Karpas-422 (cell line): Measurements from ENCODE around the gene PYCR2. TPM values are rescaled to one million over a fixed set of nuclear protein-coding genes. Genes with fewer than 3 reads are reported as not detected.
"Not testable (repeated sequence)": the region's sequence is repeated elsewhere in the genome, so short reads cannot be mapped to it uniquely, and the experiment has no call there.

ENCODE experiments used
- DNase-seq: peaks from one replicate; pipeline ENCODE4 v3.0.0-alpha.2; 2015
- H2AFZ ChIP-seq: fragments of 200-600 bp; sonication (generic); 2 replicates; pipeline ENCODE4 v1.6.1; 2014; ENCODE audit warnings: antibody characterized with exemption, low read length, mixed read lengths
- H3K27ac ChIP-seq: fragments of 200-600 bp; sonication (generic); 2 replicates; pipeline ENCODE4 v1.5.1; 2014; ENCODE audit warnings: mild to moderate bottlenecking, low read length, moderate library complexity
- H3K27me3 ChIP-seq: fragments of 200-600 bp; sonication (generic); 2 replicates; pipeline ENCODE4 v1.6.1; 2014; ENCODE audit warnings: low read length, mixed read lengths
- H3K36me3 ChIP-seq: fragments of 200-600 bp; sonication (generic); 2 replicates; pipeline ENCODE4 v1.6.1; 2014; ENCODE audit warnings: low read length, mixed read lengths; ENCODE audit not compliant: insufficient read depth
- H3K4me1 ChIP-seq: fragments of 200-600 bp; sonication (generic); 2 replicates; pipeline ENCODE4 v1.6.1; 2014; ENCODE audit warnings: mild to moderate bottlenecking, low read length, mixed read lengths
- H3K4me2 ChIP-seq: fragments of 200-600 bp; sonication (generic); 2 replicates; pipeline ENCODE4 v1.6.1; 2014; ENCODE audit warnings: low read length, low read depth, mild to moderate bottlenecking; ENCODE audit not compliant: poor library complexity, severe bottlenecking
- H3K4me3 ChIP-seq: fragments of 200-600 bp; sonication (generic); 2 replicates; pipeline ENCODE4 v1.5.1; 2014; ENCODE audit warnings: mild to moderate bottlenecking, antibody characterized with exemption, low read length, mixed read lengths
- H3K79me2 ChIP-seq: fragments of 200-600 bp; sonication (generic); 2 replicates; pipeline ENCODE4 v1.6.1; 2014; ENCODE audit warnings: mild to moderate bottlenecking, low read length, mixed read lengths
- H3K9ac ChIP-seq: fragments of 200-600 bp; sonication (generic); 2 replicates; pipeline ENCODE4 v1.6.0; 2014; ENCODE audit warnings: low read length
- H3K9me2 ChIP-seq: fragments of 200-600 bp; sonication (generic), shearing (Covaris generic); replicated peaks from 2 replicates; pipeline ENCODE4 v1.6.0; 2014; ENCODE audit warnings: mild to moderate bottlenecking, low read length, moderate library complexity; ENCODE audit not compliant: insufficient read depth
- H3K9me3 ChIP-seq: fragments of 300-700, 200-600 bp; sonication (generic); 2 replicates; pipeline ENCODE4 v1.6.1; 2014; ENCODE audit warnings: low read length, mixed read lengths
- H4K20me1 ChIP-seq: fragments of 200-600 bp; sonication (generic); 2 replicates; pipeline ENCODE4 v1.6.1; 2014; ENCODE audit warnings: mild to moderate bottlenecking, antibody characterized with exemption, low read length, low read depth; ENCODE audit not compliant: insufficient read depth
- total RNA-seq: library from RNA; depleted of rRNA; stranded (reverse); fragments of >200 nt; shearing (Covaris generic); gene quantifications from 2 replicates; pipeline ENCODE4 v1.2.3, GENCODE V29; 2014; ENCODE audit warnings: low replicate concordance

Gene PYCR2
- total RNA-seq, 1 experiment from 2014 or later = 57.0 TPM

- Histone ChIP-seq H3K27ac (no peak overlapping the region), H3K4me3 (no peak overlapping the region), H3K79me2 (no peaks in the 10 kb centered on the region), H4K20me1 (no peaks in the 10 kb centered on the region), H3K4me1 (peaks cover 2% of the 10 kb centered on the region), H3K9me2 (no peaks in the 10 kb centered on the region), H3K4me2 (no peak overlapping the region), H3K9ac (no peak overlapping the region), H3K36me3 (no peaks in the 10 kb centered on the region), H2AFZ (no peak overlapping the region), H3K9me3 (no peaks in the 10 kb centered on the region), H3K27me3 (no peaks in the 10 kb centered on the region)
- DNase-seq = no peak
Observed at GRCh38 chr1:225931270-225932136, 7.5 kb upstream of the PYCR2 start.

GRCh38 chr1:225930566-225930965 lies 6.5 kb upstream of the PYCR2 start:
- H2AFZ ChIP-seq = no peak overlapping the region
- no peaks in the 10 kb centered on the region for H3K9me3 ChIP-seq
- H3K79me2 ChIP-seq = no peaks in the 10 kb centered on the region
- H3K27ac ChIP-seq = no peak overlapping the region
- H3K9ac ChIP-seq = no peak overlapping the region
- H3K4me1 ChIP-seq = no peaks in the 10 kb centered on the region
- H3K36me3 ChIP-seq = no peaks in the 10 kb centered on the region
- no peaks in the 10 kb centered on the region for H4K20me1 ChIP-seq
- no peaks in the 10 kb centered on the region for H3K9me2 ChIP-seq
- no peaks in the 10 kb centered on the region for H3K27me3 ChIP-seq
- no peak overlapping the region for H3K4me3 ChIP-seq
- no peak for DNase-seq
- H3K4me2 ChIP-seq = no peak overlapping the region

GRCh38 chr1:225929462-225929861 lies 5.4 kb upstream of the PYCR2 start:
- H3K79me2 ChIP-seq, H2AFZ ChIP-seq, H3K4me2 ChIP-seq, DNase-seq, H3K9me2 ChIP-seq, H3K27ac ChIP-seq, H3K36me3 ChIP-seq, H3K4me3 ChIP-seq, H3K27me3 ChIP-seq, H4K20me1 ChIP-seq, H3K4me1 ChIP-seq, H3K9me3 ChIP-seq, H3K9ac ChIP-seq: not testable (repeated sequence)

GRCh38 chr1:225928186-225929175 lies 4.4 kb upstream of the PYCR2 start:
- no peak overlapping the region for H3K9ac ChIP-seq
- H3K9me2 ChIP-seq = no peaks in the 10 kb centered on the region
- H3K4me2 ChIP-seq = no peak overlapping the region
- no peaks in the 10 kb centered on the region for H3K9me3 ChIP-seq
- no peaks in the 10 kb centered on the region for H3K27me3 ChIP-seq
- peaks cover 7% of the 10 kb centered on the region for H3K4me1 ChIP-seq
- peaks cover 5% of the 10 kb centered on the region for H3K79me2 ChIP-seq
- H2AFZ ChIP-seq = no peak overlapping the region; the same call in 1 of the 2 replicates
- no peak for DNase-seq
- H3K27ac ChIP-seq = no peak overlapping the region
- H3K36me3 ChIP-seq = no peaks in the 10 kb centered on the region
- H3K4me3 ChIP-seq = no peak overlapping the region
- H4K20me1 ChIP-seq = no peaks in the 10 kb centered on the region

DNA sequence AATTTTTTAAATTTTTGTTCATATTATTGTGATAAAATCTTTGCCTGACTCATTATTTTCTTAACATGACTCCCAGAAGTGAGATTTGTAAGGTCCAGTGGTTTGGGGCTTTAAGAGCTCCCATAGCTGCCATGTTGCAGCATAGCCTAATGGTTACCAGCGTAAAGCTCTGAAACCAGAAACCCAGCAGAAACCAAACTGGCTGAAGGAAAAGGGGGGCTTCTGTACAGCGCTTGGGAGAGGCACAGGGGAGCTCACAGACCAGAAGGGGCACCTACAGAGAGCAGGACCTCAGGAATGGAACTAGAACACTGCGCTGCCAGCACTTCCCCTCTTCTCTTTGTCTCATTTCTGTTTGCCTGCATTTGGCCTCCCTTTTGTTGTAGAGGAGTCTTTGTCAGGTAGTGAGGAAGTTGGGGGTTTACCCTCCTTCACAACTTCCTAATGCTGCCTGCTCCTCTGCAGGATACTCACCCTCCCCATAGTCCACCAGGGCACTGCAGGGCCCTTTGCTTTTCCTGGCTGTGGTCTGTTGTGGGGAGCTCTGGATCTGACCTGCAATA lies 2.6 kb upstream of the PYCR2 start:
- Histone ChIP-seq H3K9ac (no peak overlapping the region), H3K4me1 (peaks cover 19% of the 10 kb centered on the region)

GRCh38 chr1:225923381-225923691 lies 714 bp downstream of the PYCR2 start:
- peak overlapping the region; percentile 94 for H3K4me3 ChIP-seq
- peak overlapping the region; percentile 91 for H3K4me2 ChIP-seq
- peaks cover 21% of the 10 kb centered on the region for H3K79me2 ChIP-seq
- H2AFZ ChIP-seq = no peak overlapping the region; the same call in 1 of the 2 replicates
- H3K9ac ChIP-seq = peak overlapping the region; percentile 96
- no peaks in the 10 kb centered on the region for H3K9me2 ChIP-seq
- H3K9me3 ChIP-seq = no peaks in the 10 kb centered on the region
- 0 out of 2 replicates have a peak, but pooled peaks cover 12% of the 10 kb centered on the region for H3K36me3 ChIP-seq
- H3K4me1 ChIP-seq = peaks cover 21% of the 10 kb centered on the region
- H3K27ac ChIP-seq = peak overlapping the region; percentile 84; the same call in 1 of the 2 replicates
- H3K27me3 ChIP-seq = no peaks in the 10 kb centered on the region
- H4K20me1 ChIP-seq = no peaks in the 10 kb centered on the region
- no peak for DNase-seq

More for the DNA sequence above, 2.6 kb upstream of the PYCR2 start:
- no peaks in the 10 kb centered on the region for H3K9me3 ChIP-seq
- H3K27me3 ChIP-seq = no peaks in the 10 kb centered on the region
- H3K9me2 ChIP-seq = no peaks in the 10 kb centered on the region
- H3K79me2 ChIP-seq = peaks cover 21% of the 10 kb centered on the region
- DNase-seq = no peak
- H2AFZ ChIP-seq = peak overlapping the region; percentile 86
- H3K4me3 ChIP-seq = no peak overlapping the region
- no peak overlapping the region for H3K27ac ChIP-seq
- no peak overlapping the region for H3K4me2 ChIP-seq
- H3K36me3 ChIP-seq = 0 out of 2 replicates have a peak, but pooled peaks cover 7% of the 10 kb centered on the region
- H4K20me1 ChIP-seq = no peaks in the 10 kb centered on the region

- 0 out of 2 replicates have a peak, but pooled peaks cover 12% of the 10 kb centered on the region for H3K36me3 ChIP-seq
- peak overlapping the region; percentile 94; the same call in 1 of the 2 replicates for H3K4me3 ChIP-seq
- peak overlapping the region; percentile 91 for H3K4me2 ChIP-seq
- H3K4me1 ChIP-seq = peaks cover 21% of the 10 kb centered on the region
- H3K9me3 ChIP-seq = no peaks in the 10 kb centered on the region
- peaks cover 21% of the 10 kb centered on the region for H3K79me2 ChIP-seq
- no peaks in the 10 kb centered on the region for H3K9me2 ChIP-seq
- no peak overlapping the region for H2AFZ ChIP-seq
- H3K27me3 ChIP-seq = no peaks in the 10 kb centered on the region
- DNase-seq = no peak
- H3K27ac ChIP-seq = no peak overlapping the region
- H3K9ac ChIP-seq = peak overlapping the region; percentile 96; the same call in 1 of the 2 replicates
- no peaks in the 10 kb centered on the region for H4K20me1 ChIP-seq
Observed at GRCh38 chr1:225921734-225922709, 2.0 kb downstream of the PYCR2 start.
